VCaP (cell line): ENCODE results near the gene LDB1.
A peak's percentile ranks its signal among the peaks of the same experiment; 100 is the strongest.

Experiments
- H3K27ac ChIP-seq: fragments of 450-650 bp; 2 replicates; pipeline ENCODE4 v1.5.1; 2017
- TF ChIP-seq, protein P1 (sequence below): fragments of 450-650 bp; conservative IDR thresholded peaks from 2 replicates; pipeline ENCODE4 v1.5.1; 2017; ENCODE audit warnings: mild to moderate bottlenecking, moderate library complexity

Gene LDB1

DNA sequence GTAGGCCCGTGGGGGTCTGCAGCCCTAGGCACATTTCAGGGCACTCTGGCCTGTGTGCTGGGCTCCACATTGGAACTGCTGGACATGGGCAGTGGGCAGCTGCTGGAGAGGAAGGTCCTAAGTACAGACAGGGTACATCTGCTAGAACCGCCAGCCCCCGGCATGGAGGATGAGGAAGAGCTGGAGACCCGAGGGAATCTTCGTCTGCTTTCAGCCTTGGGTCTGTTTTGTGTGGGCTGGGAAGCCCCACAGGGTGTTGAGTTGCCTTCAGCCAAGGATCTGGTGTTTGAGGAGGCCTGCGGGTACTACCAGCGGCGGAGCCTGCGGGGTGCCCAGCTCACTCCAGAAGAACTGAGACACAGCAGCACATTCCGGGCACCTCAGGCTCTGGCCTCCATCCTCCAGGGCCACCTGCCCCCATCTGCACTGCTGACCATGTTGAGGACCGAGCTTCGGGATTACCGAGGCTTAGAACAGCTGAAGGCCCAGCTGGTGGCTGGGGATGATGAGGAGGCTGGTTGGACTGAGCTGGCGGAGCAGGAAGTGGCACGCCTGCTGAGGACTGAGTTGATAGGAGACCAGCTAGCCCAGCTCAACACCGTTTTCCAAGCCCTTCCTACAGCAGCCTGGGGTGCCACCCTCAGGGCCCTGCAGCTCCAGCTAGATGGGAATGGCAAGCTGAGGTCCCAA is 53.6 kb downstream of the LDB1 start:
- TF ChIP-seq, protein P1, sequence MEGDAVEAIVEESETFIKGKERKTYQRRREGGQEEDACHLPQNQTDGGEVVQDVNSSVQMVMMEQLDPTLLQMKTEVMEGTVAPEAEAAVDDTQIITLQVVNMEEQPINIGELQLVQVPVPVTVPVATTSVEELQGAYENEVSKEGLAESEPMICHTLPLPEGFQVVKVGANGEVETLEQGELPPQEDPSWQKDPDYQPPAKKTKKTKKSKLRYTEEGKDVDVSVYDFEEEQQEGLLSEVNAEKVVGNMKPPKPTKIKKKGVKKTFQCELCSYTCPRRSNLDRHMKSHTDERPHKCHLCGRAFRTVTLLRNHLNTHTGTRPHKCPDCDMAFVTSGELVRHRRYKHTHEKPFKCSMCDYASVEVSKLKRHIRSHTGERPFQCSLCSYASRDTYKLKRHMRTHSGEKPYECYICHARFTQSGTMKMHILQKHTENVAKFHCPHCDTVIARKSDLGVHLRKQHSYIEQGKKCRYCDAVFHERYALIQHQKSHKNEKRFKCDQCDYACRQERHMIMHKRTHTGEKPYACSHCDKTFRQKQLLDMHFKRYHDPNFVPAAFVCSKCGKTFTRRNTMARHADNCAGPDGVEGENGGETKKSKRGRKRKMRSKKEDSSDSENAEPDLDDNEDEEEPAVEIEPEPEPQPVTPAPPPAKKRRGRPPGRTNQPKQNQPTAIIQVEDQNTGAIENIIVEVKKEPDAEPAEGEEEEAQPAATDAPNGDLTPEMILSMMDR: no peak
- H3K27ac ChIP-seq: peak overlapping the region; percentile 85

DNA sequence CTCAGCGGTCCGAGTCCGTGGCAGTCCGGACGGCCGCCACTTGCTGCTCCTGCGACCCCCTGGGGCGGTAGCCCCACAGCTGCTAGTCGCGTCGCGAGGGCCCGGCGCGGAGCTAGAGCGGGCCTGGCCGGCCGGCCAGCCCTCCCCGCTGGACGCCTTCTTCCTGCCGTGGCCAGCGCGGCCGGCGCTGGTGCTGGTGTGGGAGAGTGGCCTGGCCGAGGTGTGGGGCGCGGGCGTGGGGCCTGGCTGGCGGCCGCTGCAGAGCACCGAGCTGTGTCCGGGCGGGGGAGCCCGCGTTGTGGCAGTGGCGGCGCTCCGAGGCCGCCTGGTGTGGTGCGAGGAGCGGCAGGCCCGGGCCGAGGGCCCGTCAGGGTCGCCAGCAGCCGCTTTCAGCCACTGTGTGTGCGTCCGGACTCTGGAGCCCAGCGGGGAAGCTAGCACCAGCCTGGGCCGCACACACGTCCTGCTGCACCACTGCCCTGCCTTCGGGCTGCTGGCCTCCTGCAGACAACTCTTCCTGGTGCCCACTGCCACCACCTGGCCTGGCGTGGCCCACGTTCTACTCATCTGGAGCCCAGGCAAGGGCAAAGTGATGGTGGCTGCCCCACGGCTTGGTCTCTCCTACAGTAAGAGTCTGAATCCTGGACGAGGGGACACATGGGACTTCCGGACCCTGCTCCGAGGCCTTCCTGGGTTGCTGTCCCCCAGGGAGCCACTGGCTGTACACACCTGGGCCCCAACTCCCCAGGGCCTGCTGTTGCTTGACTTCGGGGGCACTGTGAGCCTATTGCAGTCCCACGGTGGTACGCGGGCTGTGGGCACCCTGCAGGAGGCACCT is 54.4 kb downstream of the LDB1 start:
- H3K27ac ChIP-seq: peak overlapping the region; percentile 85
- TF ChIP-seq, protein P1: no peak

- peak within 1 kb of the TSS; percentile 85 for H3K27ac ChIP-seq
- TF ChIP-seq, protein P1: 0 out of 2 replicates have a peak, but pooled peaks have one; percentile 22
These were observed 55.2 kb downstream of the LDB1 start, which contains the start of gene HPS6 for GRCh38 chr10:102064868-102065560. Gene HPS6, plus strand, starts transcription at chr10:102065349. Its CDS starts 126 bp downstream, at chr10:102065475.

DNA sequence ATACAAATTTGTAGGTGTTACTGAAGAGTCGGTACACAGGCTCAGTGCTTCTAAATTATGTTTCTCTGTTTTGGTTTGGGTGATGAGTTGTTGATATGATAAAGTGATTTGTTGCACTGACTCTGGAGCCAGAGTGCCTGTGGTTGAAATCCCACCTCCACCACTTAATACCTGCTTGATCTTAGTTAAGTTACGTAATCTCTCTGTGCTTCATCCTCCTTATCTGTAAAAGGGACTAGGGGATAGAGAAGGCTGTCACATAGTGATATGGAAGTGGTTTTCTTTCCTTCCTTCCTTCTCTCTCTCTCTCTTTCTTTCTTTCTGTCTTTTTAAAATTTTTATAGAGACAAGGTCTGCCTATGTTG is 55.7 kb downstream of the LDB1 start:
- TF ChIP-seq, protein P1: no peak
- H3K27ac ChIP-seq: peak overlapping the region; percentile 85

DNA sequence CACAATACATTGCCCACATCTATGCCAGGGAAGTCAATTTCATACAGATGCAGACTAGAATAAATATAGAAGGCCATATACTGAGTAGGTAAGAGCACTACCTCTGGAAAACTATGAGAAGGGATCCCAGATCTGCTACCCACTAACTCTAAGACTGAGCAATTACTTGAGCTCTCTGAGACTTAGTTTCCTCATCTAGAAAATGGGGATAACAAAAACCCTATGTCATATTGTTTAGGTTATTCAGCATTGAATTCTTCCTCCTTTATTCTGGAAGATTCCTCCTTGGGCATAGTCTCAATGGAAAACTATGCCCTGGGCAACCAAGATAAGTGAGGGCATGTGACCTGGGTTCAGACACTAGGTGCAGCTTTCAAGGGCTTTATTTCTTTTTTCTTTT is 60.2 kb downstream of the LDB1 start:
- H3K27ac ChIP-seq: no peak overlapping the region
- TF ChIP-seq, protein P1: no peak
